Adipocyte (in vitro differentiated cells): Measurements from ENCODE around the gene SPATS2.
"Not testable (repeated sequence)": the region's sequence is repeated elsewhere in the genome, so short reads cannot be mapped to it uniquely, and the experiment has no call there.

Experiments
- DNase-seq: peaks from one replicate; pipeline ENCODE4 v3.0.0-alpha.2; 2015; ENCODE audit warnings: low read depth
- H3K27me3 ChIP-seq: replicated peaks from 2 replicates; pipeline ENCODE4 v1.7.0; 2013; ENCODE audit warnings: mild to moderate bottlenecking, low read length, moderate library complexity; ENCODE audit not compliant: control insufficient read depth, insufficient read depth
- H3K36me3 ChIP-seq: 2 replicates; pipeline ENCODE4 v1.7.0; 2013; ENCODE audit warnings: low read length, mild to moderate bottlenecking, moderate library complexity; ENCODE audit not compliant: control insufficient read depth, insufficient read depth, severe bottlenecking
- H3K4me1 ChIP-seq: 2 replicates; pipeline ENCODE4 v1.7.0; 2013; ENCODE audit warnings: mild to moderate bottlenecking, low read length, moderate library complexity; ENCODE audit not compliant: control insufficient read depth, insufficient read depth
- H3K4me3 ChIP-seq: 2 replicates; pipeline ENCODE4 v1.7.0; 2013; ENCODE audit warnings: mild to moderate bottlenecking, low read length, moderate library complexity
- H3K9ac ChIP-seq: 2 replicates; pipeline ENCODE4 v1.7.0; 2013; ENCODE audit warnings: mild to moderate bottlenecking, low read length, moderate library complexity
- H3K9me3 ChIP-seq: 2 replicates; pipeline ENCODE4 v1.7.0; 2013; ENCODE audit warnings: mild to moderate bottlenecking, low read length, moderate library complexity; ENCODE audit not compliant: control insufficient read depth

The SPATS2 gene

GRCh38 chr12:49417558-49417957 is 50.3 kb downstream of the SPATS2 start:
- no peak for DNase-seq
- Histone ChIP-seq H3K36me3 (no peaks in the 10 kb centered on the region), H3K4me1 (peaks cover 22% of the 10 kb centered on the region), H3K9ac (no peak overlapping the region), H3K9me3 (no peaks in the 10 kb centered on the region), H3K27me3 (no peaks in the 10 kb centered on the region), H3K4me3 (no peak overlapping the region)

GRCh38 chr12:49420556-49420955 is 53.3 kb downstream of the SPATS2 start:
- Histone ChIP-seq H3K27me3 (no peaks in the 10 kb centered on the region), H3K4me1 (peaks cover 7% of the 10 kb centered on the region), H3K9me3 (no peaks in the 10 kb centered on the region), H3K4me3 (no peak overlapping the region), H3K9ac (no peak overlapping the region), H3K36me3 (no peaks in the 10 kb centered on the region)
- no peak for DNase-seq

- Histone ChIP-seq H3K36me3 (no peaks in the 10 kb centered on the region), H3K4me3 (no peak overlapping the region), H3K4me1 (peaks cover 7% of the 10 kb centered on the region), H3K27me3 (no peaks in the 10 kb centered on the region), H3K9me3 (no peaks in the 10 kb centered on the region), H3K9ac (no peak overlapping the region)
- DNase-seq: no peak
Measured at GRCh38 chr12:49422114-49422513, 54.9 kb downstream of the SPATS2 start.

- Histone ChIP-seq H3K9me3 (no peaks in the 10 kb centered on the region), H3K4me3 (peak overlapping the region; percentile 49), H3K9ac (no peak overlapping the region), H3K4me1 (peaks cover 11% of the 10 kb centered on the region), H3K36me3 (no peaks in the 10 kb centered on the region), H3K27me3 (no peaks in the 10 kb centered on the region)
- DNase-seq: peak; percentile 63
Measured at GRCh38 chr12:49428793-49429192, 61.5 kb downstream of the SPATS2 start.

- Histone ChIP-seq H3K9me3 (no peaks in the 10 kb centered on the region), H3K27me3 (no peaks in the 10 kb centered on the region), H3K36me3 (no peaks in the 10 kb centered on the region), H3K9ac (no peak overlapping the region), H3K4me1 (peaks cover 11% of the 10 kb centered on the region), H3K4me3 (no peak overlapping the region)
- no peak for DNase-seq
Measured at GRCh38 chr12:49432616-49433015, 65.4 kb downstream of the SPATS2 start.

GRCh38 chr12:49436799-49437198 is 69.5 kb downstream of the SPATS2 start:
- not testable (repeated sequence) for H3K27me3 ChIP-seq, H3K4me1 ChIP-seq, DNase-seq, H3K4me3 ChIP-seq, H3K9me3 ChIP-seq, H3K9ac ChIP-seq, H3K36me3 ChIP-seq

GRCh38 chr12:49439042-49439441 is 71.8 kb downstream of the SPATS2 start:
- no peaks in the 10 kb centered on the region for H3K36me3 ChIP-seq
- H3K9ac ChIP-seq: no peak overlapping the region

GRCh38 chr12:49440035-49440434 is 72.8 kb downstream of the SPATS2 start:
- Histone ChIP-seq H3K9ac (no peak overlapping the region), H3K4me3 (no peak overlapping the region), H3K4me1 (no peaks in the 10 kb centered on the region), H3K36me3 (no peaks in the 10 kb centered on the region), H3K9me3 (no peaks in the 10 kb centered on the region), H3K27me3 (no peaks in the 10 kb centered on the region)
- peak; percentile 5 for DNase-seq

More at GRCh38 chr12:49439042-49439441, 71.8 kb downstream of the SPATS2 start:
- DNase-seq: no peak
- Histone ChIP-seq H3K4me1 (no peaks in the 10 kb centered on the region), H3K27me3 (no peaks in the 10 kb centered on the region), H3K9me3 (no peaks in the 10 kb centered on the region), H3K4me3 (no peak overlapping the region)

- Histone ChIP-seq H3K9ac (no peak overlapping the region), H3K27me3 (no peaks in the 10 kb centered on the region), H3K9me3 (no peaks in the 10 kb centered on the region), H3K4me3 (no peak overlapping the region), H3K4me1 (no peaks in the 10 kb centered on the region), H3K36me3 (no peaks in the 10 kb centered on the region)
- DNase-seq: no peak
Measured at GRCh38 chr12:49442915-49443314, 75.7 kb downstream of the SPATS2 start.

GRCh38 chr12:49446571-49446970 is 79.3 kb downstream of the SPATS2 start:
- H3K4me1 ChIP-seq: no peaks in the 10 kb centered on the region
- no peaks in the 10 kb centered on the region for H3K9me3 ChIP-seq
- H3K27me3 ChIP-seq: no peaks in the 10 kb centered on the region
- no peak for DNase-seq
- H3K36me3 ChIP-seq: no peaks in the 10 kb centered on the region
- H3K4me3 ChIP-seq: no peak overlapping the region
- H3K9ac ChIP-seq: no peak overlapping the region

GRCh38 chr12:49448858-49449257 is 81.6 kb downstream of the SPATS2 start:
- Histone ChIP-seq H3K27me3 (no peaks in the 10 kb centered on the region), H3K4me1 (no peaks in the 10 kb centered on the region), H3K9me3 (no peaks in the 10 kb centered on the region), H3K36me3 (no peaks in the 10 kb centered on the region), H3K9ac (no peak overlapping the region), H3K4me3 (no peak overlapping the region)
- DNase-seq: no peak

GRCh38 chr12:49451468-49452259 is 84.4 kb downstream of the SPATS2 start:
- H3K4me1 ChIP-seq: no peaks in the 10 kb centered on the region
- no peaks in the 10 kb centered on the region for H3K27me3 ChIP-seq
- no peak overlapping the region for H3K4me3 ChIP-seq
- H3K36me3 ChIP-seq: no peaks in the 10 kb centered on the region
- DNase-seq: no peak
- H3K9me3 ChIP-seq: no peaks in the 10 kb centered on the region
- H3K9ac ChIP-seq: no peak overlapping the region
